Endothelial cell of umbilical vein (primary cell): ENCODE data around the gene BPIFA3. TPM values are rescaled to one million over a fixed set of nuclear protein-coding genes. Genes with fewer than 3 reads are reported as not detected.

Source experiments
- BruUV-seq: library from RNA; stranded (reverse); fragments of 400-500 nt; replicated peaks from 2 replicates; lab custom pipeline; 2021; lab: Mats Ljungman, UMichigan
- CTCF ChIA-PET: fragments of 300-600, 350-600 bp; sonication (Branson Sonifier 250); formaldehyde crosslinking; loops from one replicate; lab custom pipeline; 2021; ENCODE audit warnings: antibody characterized with exemption, inconsistent platforms; lab: Charles Lee
- POLR2A ChIA-PET: fragments of 300-600, 350-600 bp; sonication (Branson Sonifier 250); formaldehyde crosslinking; loops from one replicate; lab custom pipeline; 2021; ENCODE audit warnings: antibody characterized with exemption, inconsistent platforms; lab: Charles Lee
- DNase-seq: peaks from one replicate; pipeline ENCODE4 v3.0.0-alpha.2; 2011; ENCODE audit warnings: low read depth, low spot score
- FAIRE-seq: peaks from 2 replicates; lab custom pipeline; 2011; peaks lifted over from hg19 to GRCh38; lab: Jason Lieb, UNC
- H2AFZ ChIP-seq: 2 replicates; pipeline ENCODE4 v1.6.0; 2012; ENCODE audit warnings: low read depth, low read length, control low read depth, inconsistent platforms
- H3K27ac ChIP-seq: 2 replicates; pipeline ENCODE4 v1.5.1; 2011; ENCODE audit warnings: low read depth, mild to moderate bottlenecking, control low read depth, low read length, moderate library complexity; ENCODE audit not compliant: insufficient read depth
- H3K27me3 ChIP-seq, 2 experiments: 2 replicates each; pipeline versions ENCODE4 v1.6.0 to v1.6.1; 2011; ENCODE audit warnings: low read length in 2 of 2, mixed read lengths in 1 of 2; ENCODE audit not compliant: control insufficient read depth in 2 of 2, insufficient read depth in 2 of 2
- H3K36me3 ChIP-seq, 2 experiments: 2 replicates in 1 of 2; 3 replicates in 1 of 2; pipeline ENCODE4 v1.5.1; 2011; ENCODE audit warnings: low read length in 2 of 2, mild to moderate bottlenecking in 1 of 2, moderate library complexity in 1 of 2; ENCODE audit not compliant: control insufficient read depth in 2 of 2, insufficient read depth in 2 of 2; ENCODE audit errors: extremely low read depth in 1 of 2
- H3K4me1 ChIP-seq: 3 replicates; pipeline ENCODE4 v1.5.1; 2011; ENCODE audit warnings: mild to moderate bottlenecking, low read length; ENCODE audit not compliant: control insufficient read depth, insufficient read depth; ENCODE audit errors: extremely low read depth
- H3K4me2 ChIP-seq: 2 replicates; pipeline ENCODE4 v1.6.1; 2011; ENCODE audit warnings: low read length, control low read depth, mixed read lengths; ENCODE audit not compliant: insufficient read depth
- H3K4me3 ChIP-seq, 3 experiments: fragments of 200-600 bp in 1 of 3; sonication (generic), shearing (Covaris generic) in 1 of 3; replicated peaks in 1 of 3; 2 replicates each; pipeline ENCODE4 v1.5.1; 2011 to 2016; ENCODE audit warnings: control low read depth in 3 of 3, low read length in 3 of 3, mild to moderate bottlenecking in 2 of 3, inconsistent platforms in 1 of 3, low read depth in 1 of 3, moderate library complexity in 1 of 3; ENCODE audit not compliant: insufficient read depth in 1 of 3
- H3K79me2 ChIP-seq: 2 replicates; pipeline ENCODE4 v1.6.0; 2012; ENCODE audit warnings: low read length, inconsistent platforms; ENCODE audit not compliant: control insufficient read depth, insufficient read depth
- H3K9ac ChIP-seq: replicated peaks from 2 replicates; pipeline ENCODE3; 2011; ENCODE audit warnings: low read length, control low read depth; ENCODE audit not compliant: insufficient read depth; ENCODE audit errors: extremely low read depth
- H3K9me1 ChIP-seq: replicated peaks from 3 replicates; pipeline ENCODE4 v1.6.0; 2011; ENCODE audit warnings: mild to moderate bottlenecking, low read length; ENCODE audit not compliant: control insufficient read depth, insufficient read depth; ENCODE audit errors: extremely low read depth
- H3K9me3 ChIP-seq: replicated peaks from 2 replicates; pipeline ENCODE4 v1.5.1; 2012; ENCODE audit warnings: low read length, inconsistent platforms; ENCODE audit not compliant: control insufficient read depth, insufficient read depth
- H4K20me1 ChIP-seq: replicated peaks from 2 replicates; pipeline ENCODE3; 2011; ENCODE audit warnings: mild to moderate bottlenecking, low read length; ENCODE audit not compliant: control insufficient read depth, insufficient read depth; ENCODE audit errors: extremely low read depth
- CTCF ChIP-seq, 2 donors: IDR thresholded peaks; 1 replicate in 1 of 2; 2 replicates in 1 of 2; pipeline ENCODE4 v1.5.1; 2011; ENCODE audit warnings: low read length in 2 of 2, mild to moderate bottlenecking in 2 of 2, moderate library complexity in 2 of 2, control low read depth in 1 of 2, inconsistent platforms in 1 of 2, low read depth in 1 of 2; ENCODE audit not compliant: insufficient read depth in 1 of 2; ENCODE audit errors: extremely low read depth in 1 of 2
- EZH2 ChIP-seq: IDR thresholded peaks from 2 replicates; pipeline ENCODE4 v1.6.1; 2012; ENCODE audit warnings: borderline replicate concordance, low read depth, mild to moderate bottlenecking, moderate library complexity, low read length, inconsistent platforms; ENCODE audit not compliant: severe bottlenecking
- FOS ChIP-seq: IDR thresholded peaks from 2 replicates; pipeline ENCODE4 v1.6.1; 2011; ENCODE audit warnings: mild to moderate bottlenecking, low read length, moderate library complexity, borderline replicate concordance; ENCODE audit not compliant: insufficient read depth
- GATA2 ChIP-seq: IDR thresholded peaks from 2 replicates; pipeline ENCODE4 v1.7.0; 2011; ENCODE audit warnings: low read depth, mild to moderate bottlenecking, moderate library complexity, mixed read lengths, low read length; ENCODE audit not compliant: insufficient read length, insufficient read depth
- JUN ChIP-seq: IDR thresholded peaks from 2 replicates; pipeline ENCODE4 v1.6.1; 2011; ENCODE audit warnings: borderline replicate concordance, low read depth; ENCODE audit not compliant: insufficient read length, insufficient read depth
- MAX ChIP-seq: IDR thresholded peaks from 2 replicates; pipeline ENCODE4 v1.6.1; 2011; ENCODE audit not compliant: insufficient read depth, insufficient read length
- MYC ChIP-seq: IDR thresholded peaks from one replicate; pipeline ENCODE4 v1.6.1; 2011; ENCODE audit warnings: mild to moderate bottlenecking, low read depth, low read length
- POLR2A ChIP-seq: IDR thresholded peaks from 2 replicates; pipeline ENCODE4 v1.6.1; 2012; ENCODE audit warnings: low read depth, mild to moderate bottlenecking, control low read depth, low read length
- POLR2AphosphoS5 ChIP-seq: IDR thresholded peaks from 2 replicates; pipeline ENCODE4 v1.6.1; 2012; ENCODE audit warnings: low read depth, mild to moderate bottlenecking, control low read depth, low read length, moderate library complexity; ENCODE audit not compliant: insufficient read depth
- dilution Hi-C: fragments of 300-500 bp; cut with MboI; formaldehyde crosslinking; loops from one replicate; pipeline ENCODE4 v1.15.0; 2019; ENCODE audit warnings: low sequenced_read_pairs; ENCODE audit not compliant: extremely low pct_ligation_motif_present
- intact Hi-C: fragments of 100-400 bp; cut with micrococcal nuclease; formaldehyde crosslinking; loops from one replicate; pipeline ENCODE4 v1.10.0; 2022
- polyA plus RNA-seq, 4 experiments: library from polyadenylated mRNA; depleted of rRNA in 3 of 4; stranded (reverse) in 3 of 4; unstranded in 1 of 4; fragments of >200 nt; gene quantifications; 2 replicates each; pipeline versions ENCODE4 v1.2.1 to v1.2.3, GENCODE V29; 2011 to 2012; ENCODE audit warnings: missing spikeins in 1 of 4
- total RNA-seq: library from RNA; stranded (reverse); gene quantifications from 2 replicates; pipeline ENCODE4 v1.2.3, GENCODE V29; 2021

The BPIFA3 gene
- total and polyA plus RNA-seq, 2 donors (not counting 3 experiments of a cell fraction or from before 2014, with no cell fraction given) = not detected

- Histone ChIP-seq H3K4me2 (no peak overlapping the region), H3K36me3 (no peaks in the 10 kb centered on the region), H3K9me3 (no peaks in the 10 kb centered on the region), H3K9ac (no peak overlapping the region), H3K27ac (no peak overlapping the region), H4K20me1 (no peaks in the 10 kb centered on the region), H3K4me3 (no peak overlapping the region), H3K4me1 (no peaks in the 10 kb centered on the region), H2AFZ (no peak overlapping the region), H3K9me1 (no peaks in the 10 kb centered on the region), H3K79me2 (no peaks in the 10 kb centered on the region), H3K27me3 (no peaks in the 10 kb centered on the region)
- FAIRE-seq (no peak), DNase-seq (no peak)
- no TSS peak for BruUV-seq
- dilution Hi-C loops = no loop called here
- TF ChIP-seq MAX = no peak
- TF ChIP-seq POLR2A = no peak
- no peak for TF ChIP-seq GATA2
- CTCF ChIA-PET = no interaction called here
- intact Hi-C loops = no loop called here
- POLR2A ChIA-PET = no interaction called here
Observed at GRCh38 chr20:33180169-33180568, 37.0 kb upstream of the BPIFA3 start.

- no peak overlapping the region for H3K4me3 ChIP-seq
- H3K27me3 ChIP-seq = no peaks in the 10 kb centered on the region
- H3K79me2 ChIP-seq = no peaks in the 10 kb centered on the region
- no peak for DNase-seq
- FAIRE-seq = no peak
- no peak overlapping the region for H3K9ac ChIP-seq
- POLR2A ChIA-PET = no interaction called here
- no peaks in the 10 kb centered on the region for H3K9me3 ChIP-seq
- intact Hi-C loops (no loop called here), dilution Hi-C loops (no loop called here)
- H3K27ac ChIP-seq = no peak overlapping the region
- H2AFZ ChIP-seq = no peak overlapping the region
- no peak overlapping the region for H3K4me2 ChIP-seq
- H4K20me1 ChIP-seq = no peaks in the 10 kb centered on the region
- CTCF ChIA-PET = no interaction called here
- no peaks in the 10 kb centered on the region for H3K4me1 ChIP-seq
- no peaks in the 10 kb centered on the region for H3K9me1 ChIP-seq
- no TSS peak for BruUV-seq
- H3K36me3 ChIP-seq = no peaks in the 10 kb centered on the region
- TF ChIP-seq FOS (no peak), POLR2A (no peak), JUN (no peak), EZH2 (no peak), POLR2AphosphoS5 (no peak), CTCF (IDR thresholded peaks at IDR 0.05; ENCODE audit: extremely low read depth in 1 of 2, insufficient read depth in 1 of 2, low read depth in 1 of 2, low read length in 2 of 2) (no peak), MYC (no peak), GATA2 (no peak), MAX (no peak)
Observed at GRCh38 chr20:33181482-33182093, 35.6 kb upstream of the BPIFA3 start.
